NCI-H128 (cell line): Measurements from ENCODE around the gene NFIX.

Source experiments
- DNase-seq: peaks from one replicate; lab custom pipeline; 2025; ENCODE audit not compliant: unreplicated experiment; lab: John Stamatoyannopoulos, UW

The NFIX gene

DNA sequence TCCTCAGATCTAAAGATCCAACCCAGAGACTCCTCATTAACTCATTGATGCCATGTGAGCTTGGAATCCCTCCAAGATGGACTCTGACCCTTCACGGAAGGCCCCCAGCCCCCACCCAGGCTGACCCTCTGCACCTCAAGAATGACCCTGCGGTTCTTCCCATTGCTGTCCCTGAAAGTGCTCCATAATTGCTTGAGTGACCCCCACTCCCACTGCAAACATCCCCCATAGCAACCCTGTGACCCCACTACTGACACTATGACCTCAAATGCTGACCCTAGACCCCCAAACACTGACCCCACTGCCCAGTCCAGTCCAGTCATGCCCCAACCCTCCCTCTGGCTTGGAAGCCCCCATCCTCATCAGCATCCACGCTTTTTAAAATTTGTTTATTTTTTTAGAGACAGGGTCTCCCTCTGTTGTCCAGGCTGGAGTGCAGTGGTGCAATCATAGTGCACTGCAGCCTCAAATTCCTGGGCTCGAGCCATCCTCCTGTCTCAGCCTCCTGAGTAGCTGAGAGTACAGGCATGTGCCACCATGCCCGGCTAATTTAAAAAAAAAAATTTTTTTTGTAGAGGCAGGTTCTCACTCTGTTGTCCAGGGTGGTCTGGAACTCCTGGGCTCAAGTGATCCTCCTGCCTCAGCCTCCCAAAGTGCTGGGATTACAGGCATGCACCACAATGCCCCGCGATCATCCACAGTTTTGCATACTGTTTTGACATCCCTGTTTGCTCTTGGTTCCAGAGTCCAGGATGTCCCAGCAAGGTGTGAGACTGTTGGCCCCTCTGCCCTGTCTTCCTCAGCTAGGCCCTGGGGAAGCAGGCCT, 106.5 kb downstream of the NFIX start:
- DNase-seq, result no peak

DNA sequence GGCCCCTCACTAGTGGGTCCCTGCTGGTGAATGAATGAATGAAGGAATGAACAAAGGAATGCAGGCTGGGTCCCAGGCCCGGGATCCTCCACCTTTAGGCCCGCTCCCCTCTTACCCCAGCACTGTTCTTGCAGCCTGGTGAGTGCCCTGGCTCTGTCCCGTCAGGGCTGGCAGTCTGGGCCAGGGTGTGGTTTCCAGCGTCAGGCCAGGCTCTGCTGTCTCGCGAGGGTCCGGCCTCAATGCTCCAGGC, 107.1 kb downstream of the NFIX start:
- DNase-seq, result no peak

DNA sequence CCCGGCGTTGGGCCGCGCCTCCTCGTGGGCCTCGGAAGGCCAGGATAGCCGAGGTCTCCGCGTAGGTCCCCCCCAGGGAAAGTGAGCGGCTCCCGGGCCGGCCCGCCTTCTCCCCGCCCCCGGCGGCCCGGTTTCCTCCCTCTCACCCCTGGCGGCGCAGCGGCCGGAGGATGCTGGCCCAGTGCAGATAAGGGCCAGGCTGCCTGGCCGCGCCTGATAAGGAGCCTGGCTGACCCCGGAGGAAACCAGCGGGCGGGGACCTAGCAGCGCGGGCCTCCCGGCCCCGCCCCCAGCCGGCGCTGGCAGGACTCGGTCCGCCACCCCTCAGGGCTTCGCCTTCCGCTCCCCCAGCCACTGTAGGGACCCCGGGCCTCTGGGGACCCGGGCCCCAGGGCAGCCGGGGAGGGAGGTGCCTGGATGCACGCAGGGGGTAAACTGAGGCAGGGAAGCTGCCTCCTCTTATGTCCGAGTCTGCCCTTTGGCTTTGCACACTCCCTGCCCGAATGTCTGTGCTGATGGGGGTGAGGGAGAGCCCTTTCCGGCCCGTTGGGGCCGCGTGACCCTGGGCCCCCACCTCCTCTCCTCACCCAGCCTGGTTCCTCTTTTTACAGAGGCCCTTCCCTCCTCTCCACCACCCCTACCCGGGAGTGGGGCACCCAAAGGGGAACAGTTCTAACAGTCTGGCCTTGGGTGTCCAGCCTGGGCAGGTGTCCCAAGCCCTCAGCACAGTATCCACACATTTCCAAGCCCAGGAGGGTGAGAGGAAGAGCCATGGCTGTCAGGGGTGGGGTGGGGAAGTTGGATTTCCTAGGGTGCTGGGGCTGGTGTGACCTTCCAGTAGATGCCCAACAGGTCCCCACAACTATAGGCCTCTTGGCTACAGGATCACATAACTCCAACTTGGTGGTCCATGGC, 107.6 kb downstream of the NFIX start, which contains the start of gene LYL1:
Gene LYL1 (minus strand): TSS at position 193 of the 915 bp plus-strand sequence. CDS start 1,687 bp downstream, outside the sequence.
- no peak for DNase-seq

DNA sequence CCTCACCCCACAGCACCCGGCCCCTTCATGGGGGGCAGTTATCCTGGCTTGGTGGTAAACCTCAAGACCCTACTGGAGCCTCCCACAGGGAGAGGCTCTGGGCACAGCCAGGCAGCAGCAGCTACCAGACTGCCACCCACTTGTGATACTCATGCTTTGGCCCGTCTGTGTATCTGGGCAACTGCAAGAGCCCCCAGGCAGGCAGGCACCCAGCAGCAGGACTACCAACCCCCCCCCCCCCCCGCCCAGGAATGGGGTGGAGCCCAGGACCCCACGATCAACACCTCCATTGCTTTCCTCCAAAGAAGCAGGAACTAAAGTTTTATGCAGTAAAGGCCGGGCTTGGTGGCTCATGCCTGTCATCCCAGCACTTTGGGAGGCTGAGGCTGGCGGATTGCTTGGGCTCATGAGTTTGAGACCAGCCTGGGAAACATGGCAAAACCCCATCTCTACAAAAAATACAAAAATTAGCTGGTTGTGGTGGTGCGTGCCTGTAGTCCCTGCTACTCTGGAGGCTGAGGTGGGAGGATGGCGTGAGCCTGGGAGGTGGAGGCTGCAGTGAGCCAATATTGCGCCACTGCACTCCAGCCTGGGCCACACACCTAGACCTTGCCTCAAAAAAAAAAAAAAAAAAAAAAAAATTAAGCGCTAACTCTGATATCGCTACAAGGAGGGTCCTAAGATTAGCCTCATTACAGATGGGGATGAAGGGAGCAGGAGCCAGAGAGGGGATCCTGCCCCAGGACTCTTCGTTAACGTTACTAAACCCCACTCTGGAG, 108.5 kb downstream of the NFIX start:
- DNase-seq, result no peak

DNA sequence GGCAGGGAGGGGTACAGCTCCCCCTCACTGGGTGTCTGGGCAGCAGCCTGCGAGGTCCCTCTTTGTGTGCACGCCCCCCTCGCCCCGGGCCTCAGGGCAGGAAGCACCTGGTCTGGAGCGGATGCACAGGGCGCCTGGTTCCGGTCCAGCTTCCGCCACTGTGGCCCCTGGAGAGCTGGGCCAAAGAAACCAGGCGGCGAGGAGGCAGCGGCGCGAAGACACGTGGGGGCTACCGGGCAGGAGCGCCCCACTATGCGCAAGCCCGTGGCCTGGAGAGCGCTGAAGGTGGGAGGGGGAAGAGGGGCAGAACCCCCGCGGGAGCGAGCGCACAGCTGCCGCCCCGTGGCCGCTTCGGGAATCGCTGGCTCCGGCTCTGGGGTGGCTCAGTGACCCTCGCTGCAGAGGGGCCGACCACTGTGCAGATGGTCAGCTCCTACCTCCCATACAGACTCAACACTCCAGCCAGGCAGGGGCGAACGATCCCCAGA, 109.1 kb downstream of the NFIX start:
- DNase-seq, result no peak

DNA sequence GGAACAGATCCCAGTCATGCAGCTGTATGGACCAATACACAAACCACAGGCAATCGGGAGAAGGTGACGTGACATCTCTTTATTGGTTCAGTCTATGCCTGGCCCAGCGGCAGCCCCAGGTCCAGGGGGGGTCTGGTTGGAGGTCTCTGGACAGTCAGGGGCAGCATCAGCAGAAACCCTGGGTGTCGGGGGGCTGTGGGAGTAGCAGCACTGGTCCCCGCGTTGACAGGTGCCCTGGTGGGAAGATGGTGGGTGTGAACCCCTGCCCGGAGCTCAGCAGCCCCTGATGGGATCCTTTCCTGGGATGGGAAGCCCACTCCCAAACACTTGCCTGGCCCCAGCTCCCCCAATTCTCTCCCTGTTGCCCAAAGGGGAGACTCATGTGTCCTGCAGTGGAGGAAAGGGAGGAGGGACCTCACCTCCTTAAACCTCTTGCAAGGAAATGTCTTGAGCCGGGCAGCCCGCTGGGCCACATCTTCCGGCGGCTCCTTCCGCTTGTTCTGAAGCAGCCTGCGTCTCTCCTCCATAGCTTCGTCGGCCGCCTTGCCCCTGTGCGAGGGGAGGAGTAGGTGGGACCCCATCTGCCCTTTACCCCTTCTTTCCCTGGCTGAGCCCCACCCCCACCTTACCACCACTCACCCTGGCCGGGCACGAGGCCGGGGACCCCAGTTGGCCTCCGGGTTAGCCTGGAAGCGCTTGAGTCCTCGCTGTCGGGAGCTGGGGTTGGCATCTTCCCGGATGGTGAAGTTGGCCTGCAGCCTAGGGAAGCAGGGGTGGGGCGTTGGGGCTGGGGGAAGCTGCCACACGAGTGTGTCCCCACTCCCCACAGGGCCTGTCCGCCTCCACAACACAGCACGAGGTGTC, 109.8 kb downstream of the NFIX start:
- DNase-seq, result no peak

DNA sequence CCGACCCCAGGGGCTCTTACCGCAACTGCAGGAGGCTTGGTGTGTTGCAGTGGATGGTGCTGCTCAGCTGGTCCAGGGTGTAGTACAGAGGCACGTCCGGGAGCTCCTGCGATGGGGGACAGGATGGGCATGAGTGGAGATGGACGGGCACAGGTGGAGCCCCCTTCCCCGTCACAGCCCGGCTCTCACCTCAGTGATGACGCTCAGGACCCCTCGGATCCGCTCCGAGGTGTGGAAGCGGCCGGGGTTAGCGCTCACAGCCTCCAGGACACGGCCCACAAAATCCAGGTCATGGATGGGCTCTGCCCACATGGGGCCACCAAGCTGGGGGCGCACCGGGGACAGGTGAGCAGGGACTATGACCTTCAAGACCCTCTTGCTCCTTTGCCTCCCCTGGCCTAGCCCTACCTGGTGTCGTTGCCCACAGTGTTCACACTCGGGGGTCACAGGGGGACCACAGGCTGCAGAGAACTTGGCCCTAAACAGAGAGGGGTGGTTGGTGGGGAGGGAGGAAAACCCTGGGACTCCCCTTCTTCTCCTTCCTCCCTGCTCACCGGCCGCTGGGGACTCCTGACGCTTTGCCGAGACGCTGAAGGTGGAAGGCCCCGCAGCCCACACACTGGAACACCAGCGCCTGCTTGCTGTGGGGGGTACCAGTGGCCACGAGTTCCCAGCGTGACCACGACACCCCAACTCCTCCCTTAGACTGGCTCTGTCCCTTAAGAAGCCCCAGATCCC, 114.3 kb downstream of the NFIX start:
- no peak for DNase-seq

DNA sequence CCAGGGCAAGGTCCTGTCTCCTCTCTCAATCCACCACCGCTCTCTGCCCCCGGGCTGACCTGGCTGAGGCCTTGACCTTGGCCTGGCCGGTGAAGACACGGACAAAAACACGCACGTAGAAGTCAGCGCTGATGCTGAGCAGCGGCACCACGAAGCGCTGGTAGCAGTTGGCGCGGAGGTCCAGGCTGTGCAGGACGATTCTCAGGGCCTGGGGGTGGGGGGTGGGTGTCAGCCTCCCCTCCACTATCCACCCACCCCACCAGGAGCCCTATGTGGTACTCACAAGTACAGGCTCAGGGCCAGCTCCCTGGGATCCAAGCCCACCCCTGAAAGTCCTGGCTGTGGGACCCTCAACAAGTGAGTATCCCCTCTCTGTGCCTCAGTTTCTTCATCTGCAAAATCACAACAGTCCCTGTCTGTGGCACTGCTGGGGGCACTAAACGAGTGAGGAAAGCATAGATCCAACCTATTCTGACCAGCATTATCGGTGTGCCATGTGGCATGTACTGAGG, 114.9 kb downstream of the NFIX start:
- DNase-seq, result no peak

DNA sequence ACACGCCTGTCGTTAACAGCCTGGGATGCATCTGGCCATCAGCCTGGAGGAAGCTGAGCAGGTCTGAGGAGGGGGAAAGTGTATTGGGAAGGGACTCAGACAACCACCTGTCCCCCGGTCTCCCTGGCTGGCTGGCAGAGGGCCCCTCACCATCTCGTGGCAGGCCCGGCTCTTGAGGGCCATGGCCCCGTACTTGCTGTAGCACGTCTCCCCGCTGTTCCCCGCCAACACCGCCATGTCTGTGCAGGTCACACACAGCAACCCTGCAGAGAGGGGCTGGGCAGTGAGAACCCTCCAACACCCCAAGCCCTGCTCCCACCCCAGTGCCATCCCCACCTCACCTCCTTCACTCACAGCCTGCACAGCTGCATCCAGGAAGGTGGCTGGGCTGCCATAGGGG, 117.3 kb downstream of the NFIX start:
- no peak for DNase-seq

DNA sequence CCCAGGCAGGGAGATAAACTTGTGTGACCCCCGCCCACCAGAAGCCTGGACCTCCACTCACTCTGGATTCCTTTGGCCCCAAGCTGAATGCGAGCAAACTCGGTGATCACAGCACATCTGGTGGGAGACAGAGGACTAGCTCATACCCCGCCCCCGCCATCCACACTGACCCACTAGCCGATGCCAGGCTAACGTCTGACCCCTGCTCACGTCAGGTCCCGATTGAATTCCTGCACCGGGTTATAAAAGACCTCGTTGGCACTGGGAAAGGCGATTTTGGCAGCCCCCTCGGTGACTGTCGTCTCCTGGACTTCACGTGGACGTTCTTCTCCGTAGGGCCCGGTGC, 120.6 kb downstream of the NFIX start:
- DNase-seq, result no peak

DNA sequence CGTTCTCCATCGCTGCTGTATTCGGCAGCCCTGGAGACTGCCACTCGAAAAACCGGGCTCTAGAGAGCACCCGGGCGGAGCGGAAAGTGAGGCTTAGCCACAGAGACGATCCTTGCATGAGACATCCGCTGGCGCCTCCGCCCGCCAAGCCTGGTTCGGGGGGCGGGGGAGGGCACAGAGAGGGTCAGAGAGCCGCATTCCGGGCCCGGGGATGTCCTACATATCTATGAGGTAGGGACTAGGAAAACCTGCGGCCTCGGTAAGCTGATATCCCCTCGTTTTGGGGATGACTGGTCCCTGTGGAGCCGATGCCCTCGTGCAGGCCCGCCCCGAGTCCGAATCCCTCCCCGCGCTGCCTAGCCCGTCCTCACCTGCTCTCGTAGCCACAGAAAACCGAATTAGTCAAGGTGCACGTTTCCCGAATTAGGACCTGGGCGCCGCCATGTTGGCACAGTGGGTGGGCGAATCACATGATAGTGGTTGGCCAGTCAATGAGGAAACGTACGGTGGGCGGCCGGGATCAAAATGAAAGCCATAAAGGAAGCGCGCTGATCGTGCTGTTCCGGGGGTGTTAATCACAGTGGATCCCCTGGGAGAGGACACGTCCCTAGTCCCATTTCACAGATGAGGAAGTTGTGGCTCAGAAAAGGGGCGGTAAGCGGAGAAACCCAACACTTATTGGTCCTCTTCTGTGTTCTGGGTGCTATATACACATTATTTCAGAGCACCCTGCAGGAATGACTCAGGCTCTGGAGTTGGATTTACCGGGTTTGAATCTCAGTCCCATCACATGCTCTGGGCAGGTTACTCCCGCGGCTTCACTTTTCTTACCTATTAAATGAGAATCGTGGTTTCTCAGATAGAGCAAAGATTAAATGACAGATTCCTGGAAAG, 121.3 kb downstream of the NFIX start, which contains the start of gene TRMT1:
Gene TRMT1 (minus strand): TSS at position 459 of the 894 bp plus-strand sequence. CDS start 341 bp downstream, at position 118.
- peak; percentile 71 for DNase-seq

DNA sequence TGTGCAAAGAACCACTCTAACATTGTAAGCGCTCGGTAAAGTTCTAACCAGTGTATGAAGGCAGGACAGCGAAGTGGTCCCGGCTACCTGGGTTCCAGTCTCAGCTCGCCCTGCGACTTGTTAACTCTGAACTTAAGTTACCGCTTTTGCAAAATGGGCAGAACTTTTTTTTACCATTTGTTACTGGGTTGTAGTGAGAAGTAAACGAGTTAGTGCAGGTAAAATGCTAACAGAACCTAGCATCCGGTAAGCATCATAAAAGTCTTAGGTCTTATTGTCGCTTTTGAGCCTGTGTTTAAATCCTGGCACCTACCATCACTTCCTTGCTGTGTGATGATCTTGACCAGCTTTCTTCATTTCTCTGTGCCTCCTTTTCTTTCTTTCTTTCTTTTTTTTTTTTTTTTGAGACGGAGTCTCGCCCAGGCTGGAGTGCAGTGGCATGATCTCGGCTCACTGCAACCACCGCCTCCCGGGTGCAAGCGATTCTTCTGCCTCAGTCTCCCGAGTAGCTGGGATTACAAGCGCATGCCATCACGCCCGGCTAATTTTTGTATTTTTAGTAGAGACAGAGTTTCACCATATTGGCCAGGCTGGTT, 122.0 kb downstream of the NFIX start:
- no peak for DNase-seq

DNA sequence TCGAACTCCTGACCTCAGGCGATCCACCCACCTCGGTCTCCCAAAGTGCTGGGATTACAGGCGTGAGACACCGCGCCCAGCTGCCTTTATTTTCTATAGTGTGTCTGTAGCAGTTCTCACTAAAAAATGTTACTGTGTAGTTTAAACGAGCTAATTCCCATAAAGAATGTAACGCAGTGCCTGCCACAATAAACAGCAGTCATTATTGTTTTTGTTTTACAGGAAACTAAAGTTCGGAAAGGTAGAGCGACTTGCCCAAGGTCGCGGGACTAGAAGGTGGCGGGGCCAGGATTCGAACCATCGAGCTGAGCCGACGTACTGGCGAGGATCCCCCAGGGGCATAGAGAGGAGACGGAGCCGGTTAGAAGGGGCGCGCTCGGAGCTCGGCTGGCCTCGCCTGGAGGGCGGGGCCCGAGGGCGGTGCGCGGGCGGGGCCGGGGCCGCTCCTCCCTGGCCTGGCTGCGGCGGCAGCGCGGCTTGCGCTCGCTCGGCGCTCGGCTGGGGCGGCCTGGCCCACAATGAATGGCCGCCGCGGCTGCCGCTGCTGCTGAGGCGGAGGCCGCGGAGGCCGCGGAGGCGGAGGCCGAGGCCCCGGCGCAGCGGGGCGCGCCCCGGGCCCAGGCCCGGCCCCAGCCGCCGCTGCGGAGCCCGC, 122.6 kb downstream of the NFIX start, which contains the start of gene NACC1:
Gene NACC1 (plus strand): TSS at position 493 of the 652 bp plus-strand sequence. CDS start 16,944 bp downstream, outside the sequence.
- DNase-seq, result peak; percentile 63

DNA sequence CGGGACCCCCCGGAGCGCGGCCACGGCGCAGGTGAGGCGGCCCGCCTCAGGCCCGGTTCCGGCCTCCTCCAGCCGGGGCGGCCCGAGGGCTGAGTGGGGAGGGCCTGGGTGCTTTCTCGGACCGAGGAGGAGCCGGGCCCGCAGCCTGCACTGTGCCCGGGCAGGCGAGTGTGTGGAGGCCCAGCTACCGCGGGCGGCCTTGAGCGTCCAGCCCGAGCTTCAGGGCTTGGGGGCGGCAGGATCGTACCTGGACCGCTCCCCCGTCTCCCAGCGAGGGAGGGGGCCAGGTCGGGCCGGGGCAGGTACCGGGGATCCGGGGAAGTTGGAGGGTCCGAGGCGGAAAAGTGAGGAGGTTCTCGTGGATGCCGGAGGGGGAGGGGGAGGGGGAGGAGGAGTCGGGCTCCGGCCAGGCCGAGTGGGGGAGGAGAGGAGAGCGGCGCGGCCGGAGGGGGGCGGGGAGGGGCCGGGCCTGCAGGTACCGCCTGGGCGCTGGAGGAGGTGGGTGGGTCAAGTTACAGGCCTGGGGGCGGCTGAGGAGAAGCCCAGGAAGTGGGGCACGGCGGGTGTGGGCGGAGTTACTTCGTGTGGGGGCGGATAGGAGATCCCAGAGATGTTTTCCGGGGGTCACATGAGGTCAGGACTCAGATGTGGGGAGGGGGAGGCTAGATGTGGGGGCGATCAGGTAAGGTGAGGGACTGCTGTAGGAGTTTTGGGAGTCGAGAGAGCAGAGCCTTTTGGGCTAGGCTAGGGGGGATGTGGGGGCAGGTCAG, 123.3 kb downstream of the NFIX start:
- DNase-seq, result peak; percentile 15

DNA sequence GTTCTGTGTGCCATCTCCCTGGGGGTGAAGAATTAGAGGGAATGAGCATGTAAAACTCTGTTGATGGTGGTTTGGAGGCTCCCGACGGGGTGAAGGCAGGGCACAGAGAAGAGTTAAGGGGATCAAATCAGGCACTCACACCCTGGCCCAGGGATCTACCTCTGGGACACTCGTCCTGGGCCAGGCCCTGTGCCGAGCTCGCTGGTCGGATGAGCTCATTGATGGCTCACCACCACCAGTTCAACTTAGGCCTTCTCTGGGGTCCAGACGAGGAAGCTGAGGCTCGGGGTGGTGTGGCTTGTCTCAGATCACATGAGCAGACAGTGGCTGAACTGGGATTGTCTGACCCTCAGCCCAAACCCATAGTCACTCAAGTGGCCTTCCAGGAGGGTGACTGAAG, 124.4 kb downstream of the NFIX start:
- no peak for DNase-seq

DNA sequence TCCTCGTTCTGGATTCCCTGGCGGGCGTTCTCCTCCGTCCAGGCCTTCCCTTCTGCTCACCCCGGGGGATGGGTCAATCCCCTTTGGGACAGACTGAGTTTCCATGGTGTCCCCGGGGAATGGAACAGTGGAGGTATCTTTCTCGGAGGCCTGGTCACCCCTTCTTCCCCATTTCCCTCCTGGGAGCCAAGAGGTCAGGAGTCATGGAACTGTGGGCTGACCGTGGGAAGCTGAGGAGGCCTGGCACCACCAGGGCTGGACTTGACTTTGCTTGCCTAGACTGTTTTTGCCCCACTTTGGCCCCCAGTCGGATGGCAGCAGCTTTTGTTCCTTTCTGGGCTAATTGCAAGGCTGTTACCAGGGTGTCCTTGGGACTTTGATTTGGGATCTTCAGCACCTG, 124.8 kb downstream of the NFIX start:
- DNase-seq, result no peak

DNA sequence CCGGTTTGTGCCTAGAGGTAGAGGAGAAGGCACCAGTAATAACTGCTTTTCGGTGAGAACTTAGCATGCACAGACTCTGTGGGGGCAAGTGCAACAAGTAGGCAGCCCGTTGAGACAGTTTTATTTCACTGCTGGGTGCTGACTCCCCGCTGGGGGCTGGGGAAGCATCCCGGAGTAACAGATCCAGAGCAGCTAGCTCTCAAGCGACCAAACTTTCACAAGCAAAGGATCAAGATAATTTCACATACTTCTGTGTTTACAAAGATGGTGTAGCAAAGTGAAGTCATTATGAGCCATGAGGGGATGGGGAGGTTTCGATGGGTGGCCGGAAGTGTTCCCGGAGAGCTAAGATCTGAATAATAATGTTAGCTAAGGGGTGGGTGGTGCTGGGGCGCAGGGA, 125.5 kb downstream of the NFIX start:
- DNase-seq, result no peak
